Activated T-cell treated with anti-CD3 and anti-CD28 coated beads, Interleukin-2, amount 50 U/mL, for 48 hours (primary cell): ENCODE data around the gene PTDSS2.
A peak's percentile ranks its signal among the peaks of the same experiment; 100 is the strongest.

ENCODE experiments used
- DNase-seq, 2 experiments: peaks; one replicate each; pipeline ENCODE4 v3.0.0-alpha.2; 2020

PTDSS2 gene

GRCh38 chr11:533586-534395 is 83.7 kb downstream of the PTDSS2 start:
- DNase-seq: no peak

GRCh38 chr11:534396-535209 is 84.5 kb downstream of the PTDSS2 start:
- DNase-seq: peak; percentile 57 to 63

GRCh38 chr11:535210-535518 is 85.1 kb downstream of the PTDSS2 start:
- no peak for DNase-seq

GRCh38 chr11:535519-536454 is 85.7 kb downstream of the PTDSS2 start, which contains the start of gene HRAS:
Gene HRAS (minus strand): TSS chr11:535576.
- peak; percentile 94 to 97 for DNase-seq

- DNase-seq: peak; percentile 94 to 95
These were observed 87.0 kb downstream of the PTDSS2 start, which contains the start of gene LRRC56 for GRCh38 chr11:536841-537621. Gene LRRC56 (plus strand): TSS chr11:537527. CDS start chr11:540685, 3,158 bp downstream.

GRCh38 chr11:537622-538430 is 87.7 kb downstream of the PTDSS2 start:
- no peak for DNase-seq

GRCh38 chr11:538431-539051 is 88.5 kb downstream of the PTDSS2 start:
- no peak for DNase-seq

GRCh38 chr11:539971-540481 is 89.9 kb downstream of the PTDSS2 start:
- no peak for DNase-seq
